NAMALWA (cell line): ENCODE data around the gene HOXB6.

ENCODE experiments used
- DNase-seq: peaks from one replicate; pipeline ENCODE4 v3.0.0-alpha.2; 2015; ENCODE audit warnings: low spot score

The HOXB6 gene

GRCh38 chr17:48594538-48595277 lies 10.1 kb downstream of the HOXB6 start:
- no peak for DNase-seq

GRCh38 chr17:48593840-48594537 lies 10.8 kb downstream of the HOXB6 start:
- DNase-seq: peak; percentile 84

DNA sequence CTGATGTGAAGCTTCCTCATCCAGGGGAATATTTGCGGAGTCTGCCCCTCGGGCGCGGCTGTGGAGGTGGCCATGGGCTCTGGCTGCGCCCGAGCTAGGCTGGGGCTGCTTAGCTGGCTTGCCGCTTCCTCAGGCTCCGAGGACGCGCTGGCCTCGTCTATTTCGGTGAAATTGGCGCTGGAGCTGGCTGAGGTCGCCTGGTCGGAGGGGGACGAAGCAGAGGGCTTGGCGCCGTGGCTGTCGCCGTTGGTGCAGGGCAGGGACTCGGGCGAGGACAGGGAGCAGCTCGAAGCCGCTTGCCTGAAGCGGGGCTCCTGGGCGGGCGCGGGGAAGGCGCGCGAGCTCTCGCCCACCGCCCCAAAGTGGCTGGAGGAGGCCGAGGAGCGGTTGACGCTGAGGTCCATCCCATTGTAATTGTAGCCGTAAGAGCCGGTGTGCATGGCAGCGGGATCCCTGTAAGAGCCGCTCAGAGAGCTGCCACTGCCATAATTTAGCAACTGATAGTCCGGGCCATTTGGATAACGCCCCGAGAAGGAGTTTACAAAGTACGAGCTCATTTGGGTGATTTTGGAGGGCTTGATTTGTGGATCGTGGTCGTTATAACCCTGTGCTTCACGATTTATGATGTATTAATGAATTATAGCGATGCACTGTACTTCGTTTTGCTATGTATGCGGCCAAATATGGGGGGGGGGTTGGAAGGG lies 11.5 kb downstream of the HOXB6 start, which contains the start of gene HOXB5:
Gene HOXB5, minus strand, starts transcription at position 654 of the 704 bp plus-strand sequence. Its CDS starts 97 bp downstream, at position 557.
- DNase-seq: no peak

- DNase-seq: no peak
Observed at GRCh38 chr17:48592577-48592976, 12.2 kb downstream of the HOXB6 start.

DNA sequence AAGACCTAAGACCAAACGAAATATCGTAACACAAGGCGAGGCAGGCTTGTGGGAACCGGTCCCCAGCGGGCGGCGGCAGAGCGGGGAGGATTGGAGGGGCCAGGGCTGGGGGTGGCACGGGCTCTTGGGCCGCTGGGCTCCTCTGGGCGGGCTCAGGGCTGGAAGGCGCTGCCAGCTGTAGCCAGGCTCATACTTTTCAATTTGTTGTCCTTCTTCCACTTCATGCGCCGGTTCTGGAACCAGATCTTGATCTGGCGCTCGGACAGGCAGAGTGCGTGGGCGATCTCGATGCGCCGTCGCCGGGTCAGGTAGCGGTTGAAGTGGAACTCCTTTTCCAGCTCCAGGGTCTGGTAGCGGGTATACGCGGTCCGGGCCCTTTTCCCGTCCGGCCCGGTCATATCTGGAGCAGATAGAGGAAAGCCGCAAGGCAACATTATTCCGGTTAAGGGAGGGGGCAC lies 12.7 kb downstream of the HOXB6 start:
- no peak for DNase-seq

GRCh38 chr17:48591255-48592056 lies 13.3 kb downstream of the HOXB6 start:
- no peak for DNase-seq

DNA sequence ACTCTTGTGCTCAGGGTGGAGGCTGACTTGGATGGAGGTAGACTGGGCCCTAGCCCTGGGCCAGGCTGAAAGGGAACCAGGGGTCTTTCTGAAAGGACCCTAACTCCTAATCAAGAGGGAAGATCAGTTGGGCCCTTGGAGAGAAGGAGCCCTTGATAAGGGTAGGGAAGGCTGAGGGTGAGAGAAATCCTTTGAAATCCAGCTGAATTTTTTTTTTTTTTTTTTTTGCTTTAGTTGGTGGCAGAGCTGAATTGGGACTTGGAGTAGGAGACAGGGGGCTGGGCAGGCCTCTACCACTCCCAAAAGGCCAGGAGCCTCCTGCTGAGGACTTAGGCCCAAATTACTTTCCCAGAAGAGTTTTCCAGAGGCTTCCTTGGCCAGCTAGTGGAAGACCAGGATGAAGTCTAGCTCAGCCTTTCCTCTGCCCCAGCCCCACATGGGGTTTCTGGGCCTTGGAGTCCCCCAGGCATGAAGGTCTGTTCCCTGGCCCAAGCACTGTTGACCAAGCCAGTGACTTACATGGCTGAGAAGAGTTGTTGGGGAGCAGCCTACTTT lies 14.1 kb downstream of the HOXB6 start:
- no peak for DNase-seq

DNA sequence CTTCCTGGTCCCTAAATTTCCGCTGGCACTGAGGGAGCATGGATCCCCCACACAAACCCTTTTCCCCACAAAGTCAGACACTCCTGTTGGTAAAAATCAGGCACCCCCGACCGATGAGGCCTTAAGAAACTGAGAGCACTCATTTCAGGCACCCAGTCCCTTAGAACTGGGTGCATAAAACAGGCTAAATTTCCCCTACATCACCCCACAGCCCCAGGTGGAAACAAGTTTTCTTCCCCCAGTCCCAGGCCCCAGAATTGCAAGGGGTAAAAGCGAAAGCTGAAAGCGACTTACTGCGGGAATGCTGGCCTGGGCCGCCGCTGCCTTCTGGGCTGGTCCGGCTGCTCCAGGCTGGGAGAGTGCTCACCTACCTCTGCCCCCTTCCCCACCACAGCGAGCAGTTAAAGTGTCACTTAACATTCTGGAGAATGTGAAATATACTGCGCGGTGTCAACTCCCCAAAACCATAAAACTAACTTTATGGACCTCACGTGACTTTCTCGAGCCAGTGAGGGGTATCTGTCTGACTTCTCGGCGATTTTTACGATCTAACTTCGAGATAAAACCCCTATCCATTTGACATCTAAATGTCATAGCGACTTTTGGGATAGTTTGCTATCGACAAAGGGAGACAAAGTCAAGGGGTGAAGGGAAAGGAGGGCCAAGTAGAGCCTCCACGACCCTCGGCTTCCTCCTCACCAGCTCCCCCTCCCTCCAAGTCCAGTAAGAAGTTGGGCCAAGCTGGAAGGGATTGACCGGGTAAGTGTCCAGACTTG lies 14.8 kb downstream of the HOXB6 start, which contains the start of gene HOXB3:
Gene HOXB3, minus strand, starts transcription at position 411 of the 776 bp plus-strand sequence. CDS start 37,767 bp downstream, outside the sequence.
- DNase-seq: no peak

DNA sequence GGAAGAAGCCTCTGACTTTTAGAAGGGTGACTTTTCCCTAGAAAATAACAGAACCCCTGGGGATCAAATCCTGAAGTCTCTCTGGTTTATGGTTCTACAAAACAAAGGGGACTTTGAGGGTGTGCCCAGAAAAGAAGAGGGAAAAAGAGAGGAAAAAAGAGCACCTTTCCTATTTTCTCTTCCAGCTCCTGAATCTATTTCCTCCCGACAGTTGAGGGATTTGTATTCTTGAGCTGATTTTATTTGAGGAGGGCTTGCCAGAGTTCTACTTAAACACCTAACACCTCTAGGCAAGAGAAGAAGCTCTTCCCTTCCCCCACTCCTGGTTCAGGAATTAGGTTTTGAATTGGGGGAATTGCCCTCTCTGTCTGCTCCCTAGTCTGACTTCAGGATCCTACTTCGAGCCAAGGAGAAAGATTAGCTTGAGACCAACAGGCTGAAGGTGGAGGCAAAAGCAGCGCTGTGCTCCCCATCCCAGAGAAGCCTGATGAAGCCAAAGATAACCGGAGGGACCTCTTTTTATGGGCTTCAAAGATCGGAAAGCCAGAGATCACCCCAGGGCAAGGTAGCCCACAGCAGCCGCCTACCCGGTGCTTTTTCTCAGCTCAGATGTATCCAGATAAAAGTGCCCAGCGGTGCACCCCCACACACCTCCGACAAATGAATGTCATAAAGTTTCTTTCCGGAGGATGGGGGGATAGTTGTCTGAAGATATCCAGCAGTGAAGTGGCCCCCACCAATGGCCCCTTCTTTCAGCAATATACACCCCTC lies 15.5 kb downstream of the HOXB6 start:
- no peak for DNase-seq

- no peak for DNase-seq
Observed at GRCh38 chr17:48588528-48588927, 16.3 kb downstream of the HOXB6 start.

DNA sequence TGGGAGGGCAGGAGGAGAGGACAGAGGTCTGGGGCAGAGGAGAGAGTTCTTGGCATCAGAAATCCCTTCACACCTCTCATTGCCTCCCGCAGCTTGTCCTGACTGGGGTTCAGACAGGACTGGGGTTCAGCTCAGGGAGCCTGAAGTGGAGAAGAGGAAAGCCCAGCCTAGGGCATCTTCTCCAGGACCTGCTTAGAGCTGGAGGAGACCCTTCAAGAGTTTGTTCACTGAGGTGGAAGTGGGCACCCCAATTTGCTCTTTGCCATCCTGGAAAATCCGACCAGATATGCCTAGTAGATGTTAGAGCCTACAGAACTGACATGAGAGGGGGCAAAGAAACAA lies 16.7 kb downstream of the HOXB6 start:
- no peak for DNase-seq

GRCh38 chr17:48587276-48588073 lies 17.3 kb downstream of the HOXB6 start:
- no peak for DNase-seq

- DNase-seq: no peak
Observed at GRCh38 chr17:48586355-48587258, 18.2 kb downstream of the HOXB6 start.

GRCh38 chr17:48584223-48584741 lies 20.5 kb downstream of the HOXB6 start:
- DNase-seq: no peak

DNA sequence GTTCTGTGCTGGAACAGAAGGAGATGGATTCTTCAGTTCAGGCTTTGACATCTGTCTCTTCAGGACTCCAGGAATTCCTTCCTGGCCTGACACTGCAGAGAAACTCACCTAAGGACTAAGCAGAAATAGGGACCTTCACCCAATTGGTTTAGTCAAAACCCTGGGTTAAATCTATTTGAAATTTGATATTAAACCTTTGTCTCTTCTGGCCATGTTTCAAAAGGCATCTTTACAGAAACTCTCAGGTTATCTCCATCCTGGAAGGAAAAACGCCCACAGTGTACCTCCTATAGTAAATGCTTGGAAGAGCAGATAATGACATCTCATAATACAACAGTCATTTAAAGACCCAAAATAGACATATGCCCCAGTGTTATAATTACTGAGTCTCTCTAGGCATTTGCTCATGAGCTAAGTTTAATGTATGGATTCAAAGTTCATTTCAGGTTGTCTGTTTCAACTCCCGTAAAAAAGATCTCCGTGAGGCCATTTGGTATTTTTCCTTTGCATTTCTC lies 21.0 kb downstream of the HOXB6 start:
- no peak for DNase-seq

DNA sequence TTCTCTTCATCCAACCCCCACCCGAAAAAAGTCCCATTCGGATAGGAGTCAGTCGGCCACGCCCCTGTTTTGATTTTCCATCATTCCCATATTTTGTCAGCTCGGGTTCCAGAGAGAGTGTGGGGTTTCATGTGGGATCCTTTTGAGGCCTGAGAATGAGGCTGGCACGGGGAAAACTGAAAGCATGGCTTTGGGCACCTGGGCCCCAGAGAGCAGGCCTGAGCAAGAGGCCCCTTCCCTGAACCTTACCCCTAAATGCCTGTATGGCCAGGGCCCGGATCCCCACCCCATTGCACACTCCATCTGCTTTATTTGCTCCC lies 22.1 kb downstream of the HOXB6 start:
- DNase-seq: no peak

- no peak for DNase-seq
Observed at GRCh38 chr17:48579760-48580554, 24.8 kb downstream of the HOXB6 start.
